ENCODE data around the gene HMGB4. TPM values are rescaled to one million over a fixed set of nuclear protein-coding genes. Genes with fewer than 3 reads are reported as not detected.

Gene HMGB4
- total RNA-seq, 1 donor from 2014 or later: not detected

DNA sequence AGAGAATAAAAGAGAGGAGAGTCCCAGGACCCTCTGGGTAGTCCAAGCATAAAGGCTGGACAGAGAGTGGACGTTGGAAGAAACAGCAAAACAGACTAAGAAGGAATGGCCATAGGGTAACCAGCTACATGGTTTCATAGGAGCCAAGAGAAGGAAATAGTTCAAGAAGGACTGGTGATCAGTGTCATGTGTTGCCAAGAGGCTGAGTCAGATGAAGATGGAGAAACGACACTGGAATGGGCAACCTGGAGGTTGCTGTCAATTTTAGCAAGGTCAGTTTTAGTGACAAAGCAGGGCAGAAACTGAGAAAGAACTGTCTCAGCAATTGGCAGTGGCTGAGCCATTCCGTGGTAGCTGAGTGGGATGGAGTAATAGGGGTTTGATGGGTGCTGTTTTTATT is 41.4 kb downstream of the HMGB4 start:
- Histone ChIP-seq H3K36me3 (ENCODE audit: control insufficient read depth in 3 of 3, insufficient read depth in 3 of 3, low read length in 3 of 3) (no peaks in the 10 kb centered on the region), H3K27ac (ENCODE audit: low read depth, low read length) (no peak overlapping the region), H3K9ac (ENCODE audit: low read depth in 1 of 3, low read length in 3 of 3) (no peak overlapping the region), H3K4me3 (ENCODE audit: low read length in 3 of 3) (no peak overlapping the region), H3K27me3 (ENCODE audit: control insufficient read depth in 3 of 3, insufficient read depth in 3 of 3, low read length in 3 of 3) (peaks cover 0 to 3% (median 3%) of the 10 kb centered on the region in 3 donors), H3K9me3 (ENCODE audit: control insufficient read depth in 3 of 3, low read length in 3 of 3) (no peaks in the 10 kb centered on the region), H3K4me1 (ENCODE audit: control insufficient read depth in 3 of 3, insufficient read depth in 3 of 3, low read length in 3 of 3) (peaks cover 0 to 2% (median 0%) of the 10 kb centered on the region in 3 donors)

DNA sequence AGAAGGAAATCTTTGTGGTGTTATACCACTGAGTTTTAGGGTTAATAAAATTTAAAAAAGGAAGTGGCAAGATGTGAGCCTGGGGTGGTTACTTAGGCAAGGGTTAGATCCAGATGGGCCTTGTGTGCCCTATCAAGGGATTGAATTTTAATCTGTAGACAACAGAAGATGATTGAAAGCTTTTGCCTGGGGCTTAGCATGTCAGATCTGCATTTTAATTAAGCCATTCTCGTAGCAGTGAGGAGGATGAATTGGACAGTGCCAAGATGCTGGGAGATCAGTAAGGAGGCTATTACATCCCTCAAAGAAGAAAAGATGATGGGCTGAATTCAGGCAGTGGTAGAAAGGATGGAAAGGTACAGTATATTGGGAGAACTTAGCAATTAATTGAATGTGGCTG is 42.3 kb downstream of the HMGB4 start:
- H3K27me3 ChIP-seq (ENCODE audit: control insufficient read depth in 3 of 3, insufficient read depth in 3 of 3, low read length in 3 of 3): peaks cover 0 to 6% (median 3%) of the 10 kb centered on the region in 3 donors
- no peak overlapping the region for H3K27ac ChIP-seq (ENCODE audit: low read depth, low read length)
- peaks cover 0 to 2% (median 0%) of the 10 kb centered on the region in 3 donors for H3K4me1 ChIP-seq (ENCODE audit: control insufficient read depth in 3 of 3, insufficient read depth in 3 of 3, low read length in 3 of 3)
- no peak overlapping the region for H3K9ac ChIP-seq (ENCODE audit: low read depth in 1 of 3, low read length in 3 of 3)
- no peaks in the 10 kb centered on the region for H3K9me3 ChIP-seq (ENCODE audit: control insufficient read depth in 3 of 3, low read length in 3 of 3)
- H3K36me3 ChIP-seq (ENCODE audit: control insufficient read depth in 3 of 3, insufficient read depth in 3 of 3, low read length in 3 of 3): no peaks in the 10 kb centered on the region
- no peak overlapping the region for H3K4me3 ChIP-seq (ENCODE audit: low read length in 3 of 3)

DNA sequence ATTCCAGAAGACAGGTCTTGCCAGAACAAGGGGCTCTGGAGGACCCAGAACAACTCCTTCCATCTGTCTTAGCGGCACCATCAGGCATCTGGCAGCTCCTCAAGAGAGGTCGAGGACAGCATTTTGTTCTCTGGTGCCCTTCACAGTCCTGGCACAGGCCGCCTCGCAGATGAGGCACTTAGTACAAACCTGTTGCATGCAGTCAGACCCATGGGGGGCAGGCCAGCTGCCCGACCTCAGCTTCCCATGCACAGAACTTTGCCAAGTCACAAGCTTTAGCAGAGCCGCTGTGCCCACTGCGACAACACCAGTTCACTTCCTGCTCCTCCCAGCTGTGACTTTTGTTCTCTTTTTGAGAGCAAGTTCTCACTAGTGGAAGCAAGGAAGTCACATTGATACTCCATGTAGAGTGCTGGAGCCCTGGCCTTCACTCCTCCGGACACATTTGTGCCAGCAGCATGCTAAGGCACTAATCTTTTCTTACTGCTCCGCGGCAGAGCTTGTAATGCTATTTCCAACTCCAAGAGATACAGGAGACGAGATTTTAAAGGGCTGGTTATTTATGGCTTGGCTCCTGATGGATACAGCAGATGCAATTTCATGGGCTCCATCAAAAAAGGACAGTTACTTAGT is 44.6 kb downstream of the HMGB4 start:
- H3K27me3 ChIP-seq (ENCODE audit: control insufficient read depth in 3 of 3, insufficient read depth in 3 of 3, low read length in 3 of 3): peaks cover 0 to 14% (median 3%) of the 10 kb centered on the region in 3 donors
- H3K9me3 ChIP-seq (ENCODE audit: control insufficient read depth in 3 of 3, low read length in 3 of 3): no peaks in the 10 kb centered on the region
- no peak overlapping the region for H3K9ac ChIP-seq (ENCODE audit: low read depth in 1 of 3, low read length in 3 of 3)
- H3K4me3 ChIP-seq (ENCODE audit: low read length in 3 of 3): no peak overlapping the region
- H3K36me3 ChIP-seq (ENCODE audit: control insufficient read depth in 3 of 3, insufficient read depth in 3 of 3, low read length in 3 of 3): no peaks in the 10 kb centered on the region
- no peak overlapping the region for H3K27ac ChIP-seq (ENCODE audit: low read depth, low read length)
- no peaks in the 10 kb centered on the region for H3K4me1 ChIP-seq (ENCODE audit: control insufficient read depth in 3 of 3, insufficient read depth in 3 of 3, low read length in 3 of 3)
